Stimulated activated CD4-positive, alpha-beta T cell treated with anti-CD3 and anti-CD28 coated beads, TNF-alpha, amount 100 ng/mL, for 48 hours (primary cell): Measurements from ENCODE around the gene CACNB4.

Experiments used
- DNase-seq, 3 donors: peaks; one replicate each; pipeline ENCODE4 v3.0.0-alpha.2; 2020; ENCODE audit warnings: low read depth in 3 of 3

The CACNB4 gene

DNA sequence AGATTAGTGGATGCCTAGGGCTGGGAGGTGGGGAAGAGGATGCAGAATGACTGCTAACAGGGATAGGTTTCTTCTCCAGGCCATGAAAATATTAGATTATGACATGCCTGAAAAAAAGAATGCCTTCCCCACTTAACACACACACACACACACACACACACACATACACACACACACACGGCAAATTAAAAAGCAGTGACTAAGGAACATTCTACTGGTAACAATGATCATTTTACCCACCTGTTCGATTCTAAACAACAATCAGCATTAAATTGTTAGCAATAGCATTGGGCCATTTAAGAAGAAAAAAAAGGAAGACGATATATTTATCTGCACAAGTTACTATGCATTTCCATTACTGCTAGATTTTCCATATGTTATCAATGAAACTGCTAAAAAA lies 10.8 kb downstream of the CACNB4 start:
- DNase-seq = no peak

DNA sequence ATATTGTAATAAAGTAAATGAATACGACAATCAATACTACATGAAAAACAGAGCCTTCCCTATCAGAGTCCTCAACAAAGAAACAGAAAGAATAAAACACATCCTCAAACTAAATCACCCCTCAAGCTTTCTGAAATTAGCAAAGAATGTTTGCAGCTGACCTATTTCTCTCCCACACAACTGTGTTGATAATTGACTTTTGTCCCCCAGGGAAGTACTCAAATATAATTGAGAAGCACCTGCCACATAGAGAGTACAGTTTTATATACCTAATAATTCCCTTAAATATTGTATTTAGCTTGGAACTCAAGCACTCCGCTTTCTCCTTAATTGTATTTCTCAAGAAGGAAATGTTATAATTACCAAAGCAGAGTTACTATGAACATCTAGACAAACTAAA lies 12.6 kb downstream of the CACNB4 start:
- no peak for DNase-seq

DNA sequence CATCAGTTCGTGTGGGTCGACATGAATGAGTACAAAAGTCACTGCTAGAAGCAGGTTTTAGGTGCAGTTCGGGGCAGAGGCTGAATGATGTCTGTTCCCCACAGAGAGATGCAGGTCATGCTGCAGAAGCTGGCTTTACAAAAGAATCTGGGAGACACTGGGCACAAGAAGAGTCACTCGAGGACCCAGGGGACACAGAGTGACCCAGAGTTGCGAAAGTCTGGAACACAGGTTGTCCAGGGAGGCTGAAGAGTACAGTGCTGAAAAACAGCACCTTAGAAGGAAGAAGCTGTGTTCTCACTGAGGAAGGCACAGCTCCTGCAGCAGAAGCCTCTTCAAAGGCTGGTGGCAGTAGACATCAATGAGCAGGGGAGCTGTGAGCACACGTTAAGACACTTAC lies 14.8 kb downstream of the CACNB4 start:
- DNase-seq = no peak

DNA sequence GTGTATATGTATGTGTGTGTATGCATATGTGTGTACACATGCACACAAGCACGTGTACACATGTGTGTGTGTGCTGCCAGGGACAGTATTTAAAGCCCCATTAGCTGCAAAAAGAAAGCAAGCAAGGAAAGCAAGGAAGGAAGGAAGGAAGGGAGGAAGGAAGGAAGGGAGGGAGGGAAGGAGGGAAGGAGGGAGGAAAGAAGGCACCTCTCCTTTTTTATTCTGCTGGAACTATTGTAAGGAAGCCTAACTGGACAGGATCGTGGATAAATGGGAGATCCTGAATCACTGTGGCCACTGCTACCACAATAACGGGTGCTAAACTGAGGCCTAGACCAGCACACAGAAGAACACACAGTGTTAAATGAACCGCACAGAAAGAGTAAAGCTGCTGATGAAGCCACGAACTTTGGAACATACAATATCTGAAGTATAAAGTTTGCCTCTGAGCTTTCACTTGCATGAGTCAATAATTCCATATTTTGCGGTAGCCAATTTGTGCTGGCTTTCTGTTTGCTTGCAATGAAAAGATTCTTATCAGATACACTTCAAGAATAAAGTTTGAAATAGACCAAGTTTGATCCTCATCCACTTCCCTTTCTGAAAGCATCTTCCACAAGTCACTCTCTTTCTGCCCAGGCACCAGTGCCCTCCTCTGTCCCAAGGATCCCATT lies 15.5 kb downstream of the CACNB4 start:
- no peak for DNase-seq

DNA sequence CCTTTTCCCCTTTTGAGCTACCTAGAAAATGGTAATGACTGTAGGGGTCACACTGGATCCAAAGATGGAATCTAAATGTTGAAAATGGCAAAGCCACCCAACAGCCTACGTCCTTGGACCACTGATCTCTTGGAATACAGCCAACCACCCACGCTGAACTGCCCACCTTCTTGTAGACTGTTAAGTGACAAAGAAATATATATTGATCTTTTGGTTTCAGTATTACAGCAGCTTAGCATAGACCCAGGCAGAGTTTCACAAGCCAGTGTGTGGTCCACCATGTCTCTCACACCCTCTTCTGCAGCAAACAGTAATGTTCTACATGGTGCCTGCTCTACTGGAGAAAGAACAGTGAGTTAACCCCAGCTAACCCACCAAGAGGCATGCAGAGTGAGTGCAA lies 20.2 kb downstream of the CACNB4 start:
- DNase-seq = no peak

DNA sequence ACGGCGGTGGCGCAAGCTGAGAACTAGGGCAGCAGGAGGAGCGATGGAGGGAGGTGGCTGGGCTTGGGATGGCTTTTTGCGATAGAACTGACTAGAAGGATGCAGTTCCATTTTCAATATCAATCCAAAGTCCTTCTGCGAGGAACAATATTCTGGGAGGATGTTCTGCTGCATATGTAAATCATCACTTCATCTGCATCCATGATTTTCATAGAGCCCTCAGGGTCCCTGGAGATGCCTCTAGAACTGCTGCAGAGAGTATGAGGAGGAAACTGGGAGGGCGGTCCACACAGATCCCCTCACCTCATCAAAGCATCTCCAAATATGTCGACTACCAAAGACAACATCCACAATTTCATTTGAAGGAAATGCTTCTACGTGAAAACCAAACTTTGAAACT lies 20.8 kb downstream of the CACNB4 start:
- no peak for DNase-seq

DNA sequence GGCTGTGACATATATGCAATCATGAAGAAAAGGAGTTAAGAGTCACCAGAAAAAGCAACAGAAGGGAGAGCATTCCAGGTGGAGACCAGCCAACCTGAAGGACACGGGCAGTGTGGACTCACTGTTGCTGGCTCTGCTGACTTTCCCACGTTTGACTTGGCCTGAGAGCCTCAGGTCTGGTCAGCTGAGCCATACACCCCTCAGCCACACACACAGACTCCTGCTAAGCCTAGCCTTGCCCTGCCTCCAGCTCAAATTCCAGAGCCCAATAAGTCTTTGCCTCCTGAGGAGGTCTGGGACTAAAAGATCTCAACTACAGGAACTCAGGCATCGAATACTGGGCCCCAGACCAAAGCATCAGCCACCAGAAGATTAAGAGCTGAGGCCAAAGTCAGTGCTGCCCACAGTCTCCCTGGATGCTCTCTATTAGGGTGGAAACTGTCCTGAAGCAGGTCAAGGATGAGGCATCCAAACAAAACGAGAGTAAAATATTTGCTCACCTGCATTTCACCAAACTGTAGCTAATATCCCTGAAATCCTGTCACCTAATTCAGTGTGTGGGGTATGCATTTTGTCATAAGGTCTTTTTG lies 23.3 kb downstream of the CACNB4 start:
- no peak for DNase-seq

DNA sequence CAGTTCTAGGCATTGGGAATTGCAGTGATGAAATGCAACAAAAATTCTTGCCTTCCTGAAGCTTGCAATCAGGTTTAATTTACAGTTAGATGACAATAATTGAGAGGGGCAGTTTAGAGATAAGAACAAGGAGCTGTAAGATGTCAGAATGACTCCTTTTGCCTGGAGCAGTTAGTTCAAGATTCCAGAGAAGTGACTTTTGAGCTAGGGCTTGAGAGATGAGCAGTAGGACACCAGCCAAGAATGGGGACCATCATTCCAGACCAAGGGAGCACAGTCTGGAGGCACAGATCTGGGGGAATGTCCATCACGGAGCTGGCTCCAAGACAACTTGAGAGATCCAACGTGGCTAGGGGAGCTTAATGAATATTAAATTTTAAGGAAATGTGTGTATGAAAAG lies 26.8 kb downstream of the CACNB4 start:
- no peak for DNase-seq

DNA sequence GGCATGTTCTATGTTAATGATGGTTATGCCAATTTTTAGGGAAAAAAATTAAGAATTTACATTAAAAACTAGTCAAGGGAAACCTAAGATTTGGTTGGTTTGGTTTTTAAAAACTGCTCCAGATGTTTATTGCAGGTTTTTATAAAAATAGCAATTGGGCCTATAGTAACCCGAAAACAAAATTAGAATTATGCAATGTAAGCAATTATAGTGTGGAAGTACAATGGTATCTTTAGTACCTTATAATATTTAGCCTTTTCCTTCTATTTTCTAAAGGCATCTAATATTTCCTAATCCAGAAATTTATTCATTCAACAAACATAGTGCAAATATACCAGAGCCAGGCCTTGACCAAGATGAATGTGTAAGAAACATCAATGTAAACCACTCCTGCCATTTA lies 27.3 kb downstream of the CACNB4 start:
- DNase-seq = no peak

DNA sequence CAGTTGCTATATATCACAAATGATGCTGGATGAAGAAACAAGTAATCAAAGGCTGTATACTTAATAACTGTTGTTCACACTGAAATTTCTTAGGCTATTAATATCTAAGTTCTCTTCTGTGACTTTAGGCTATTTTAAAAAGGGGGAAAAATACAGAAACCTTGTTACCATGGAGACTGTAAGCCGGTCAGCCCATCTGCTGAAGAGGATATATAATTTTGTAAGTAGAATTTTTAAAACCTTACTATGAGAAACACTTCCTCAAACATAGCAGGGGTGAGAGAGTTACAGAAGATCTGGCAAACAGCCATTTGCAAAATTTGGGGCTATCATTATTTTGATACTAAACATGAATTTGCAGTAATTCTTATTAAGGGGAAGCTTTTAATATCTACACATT lies 27.8 kb downstream of the CACNB4 start:
- DNase-seq = no peak

DNA sequence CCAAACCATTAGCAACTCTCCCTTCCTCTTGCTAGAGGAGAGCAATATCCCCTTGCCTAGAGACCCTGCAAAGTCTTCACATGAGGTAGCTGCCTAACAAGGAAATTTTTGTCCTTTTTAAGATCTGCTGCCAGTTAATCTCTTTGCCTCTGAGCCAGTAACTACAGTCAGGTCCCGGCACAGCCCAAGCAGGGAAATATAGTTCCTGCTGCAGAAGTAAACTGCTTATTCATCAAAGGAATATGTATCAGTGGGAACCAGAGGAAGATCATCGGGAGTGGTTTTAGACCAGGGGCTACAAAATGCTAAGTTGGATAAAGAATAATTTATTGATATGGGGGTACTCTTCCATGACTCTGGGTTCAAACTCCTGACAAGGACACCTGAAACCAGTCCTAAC lies 30.6 kb downstream of the CACNB4 start:
- DNase-seq = no peak

DNA sequence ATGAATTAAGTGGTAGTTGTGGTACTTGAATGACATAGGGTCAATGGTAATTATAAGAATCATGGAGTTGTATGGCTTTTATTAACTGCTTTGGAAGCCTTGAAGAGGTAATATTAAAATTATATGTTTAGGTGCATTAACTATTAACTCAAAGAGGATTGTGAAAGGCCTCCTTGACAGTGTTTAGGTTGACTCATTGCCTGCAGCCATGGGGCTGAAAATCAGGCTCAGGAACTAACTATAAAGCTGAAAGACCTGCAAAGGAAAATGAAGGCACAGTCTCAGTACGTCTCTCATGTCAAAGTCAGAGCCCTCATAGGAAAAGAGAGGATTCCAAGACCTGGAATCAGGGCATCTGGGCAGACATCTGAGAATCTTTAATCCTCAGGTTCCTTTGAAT lies 31.0 kb downstream of the CACNB4 start:
- DNase-seq = no peak

DNA sequence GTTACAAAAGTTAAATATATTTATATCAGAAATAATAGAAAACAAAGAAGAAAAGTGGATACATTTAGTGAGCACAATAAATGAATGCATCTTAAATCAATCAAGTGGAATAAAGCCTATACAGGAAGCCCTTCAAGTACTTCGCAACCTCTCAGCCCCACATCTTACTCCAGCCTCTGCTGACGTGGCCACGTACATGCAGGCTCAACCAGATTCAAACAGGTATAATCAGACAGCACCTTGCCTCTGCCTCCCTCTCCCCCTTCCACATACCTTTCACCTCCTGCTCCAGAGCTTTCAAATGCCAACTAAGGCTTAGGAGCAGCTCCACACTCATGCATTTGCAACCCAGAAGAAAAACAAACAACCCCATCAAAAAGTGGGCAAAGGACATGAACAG lies 32.9 kb downstream of the CACNB4 start:
- DNase-seq = no peak

DNA sequence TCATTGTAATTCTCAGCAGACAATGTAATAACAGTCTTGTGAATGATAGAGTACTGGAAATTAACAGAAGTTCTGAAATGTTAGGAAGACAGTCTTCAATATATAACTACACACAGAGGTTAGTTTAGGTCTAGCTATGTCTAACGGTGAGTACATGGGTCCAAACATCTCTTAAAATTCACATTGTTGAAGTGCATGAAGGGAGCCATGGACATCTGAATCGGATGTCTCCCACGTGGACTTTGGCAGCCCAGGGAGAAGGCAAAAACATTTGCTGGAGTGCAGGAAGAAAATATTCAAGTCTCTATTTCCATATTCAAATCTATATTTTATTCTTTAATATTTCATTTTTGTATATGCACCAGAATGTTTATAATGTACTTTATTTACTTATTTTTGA lies 34.8 kb downstream of the CACNB4 start:
- no peak for DNase-seq

DNA sequence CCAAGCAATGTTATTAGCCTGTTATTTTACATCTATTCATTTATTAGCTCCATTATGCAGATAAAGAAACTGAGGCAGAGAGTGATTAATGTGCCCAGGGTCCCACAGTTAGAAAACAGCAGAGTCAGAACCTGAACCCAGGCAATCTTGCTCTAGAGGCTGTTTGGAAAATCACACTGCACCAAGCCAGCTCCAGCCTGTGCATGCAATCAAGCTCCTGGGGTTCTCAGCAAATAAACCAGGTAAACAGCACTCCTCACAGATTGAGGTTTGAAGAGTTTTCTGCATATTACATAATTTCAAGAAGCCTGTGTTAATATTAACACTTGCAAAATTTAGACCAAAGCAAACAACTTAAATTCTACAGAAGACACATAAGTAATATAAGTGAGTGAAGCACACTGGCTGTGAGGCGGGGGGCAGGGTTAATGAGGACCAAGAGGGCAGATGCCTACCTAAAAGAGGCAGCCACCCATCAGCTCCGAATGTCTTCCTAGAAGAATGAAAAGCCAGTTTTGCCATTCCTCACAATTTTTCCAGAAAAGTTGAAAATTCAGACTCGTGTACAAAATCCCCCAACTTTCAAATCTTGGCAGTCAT lies 35.4 kb downstream of the CACNB4 start:
- DNase-seq = no peak

DNA sequence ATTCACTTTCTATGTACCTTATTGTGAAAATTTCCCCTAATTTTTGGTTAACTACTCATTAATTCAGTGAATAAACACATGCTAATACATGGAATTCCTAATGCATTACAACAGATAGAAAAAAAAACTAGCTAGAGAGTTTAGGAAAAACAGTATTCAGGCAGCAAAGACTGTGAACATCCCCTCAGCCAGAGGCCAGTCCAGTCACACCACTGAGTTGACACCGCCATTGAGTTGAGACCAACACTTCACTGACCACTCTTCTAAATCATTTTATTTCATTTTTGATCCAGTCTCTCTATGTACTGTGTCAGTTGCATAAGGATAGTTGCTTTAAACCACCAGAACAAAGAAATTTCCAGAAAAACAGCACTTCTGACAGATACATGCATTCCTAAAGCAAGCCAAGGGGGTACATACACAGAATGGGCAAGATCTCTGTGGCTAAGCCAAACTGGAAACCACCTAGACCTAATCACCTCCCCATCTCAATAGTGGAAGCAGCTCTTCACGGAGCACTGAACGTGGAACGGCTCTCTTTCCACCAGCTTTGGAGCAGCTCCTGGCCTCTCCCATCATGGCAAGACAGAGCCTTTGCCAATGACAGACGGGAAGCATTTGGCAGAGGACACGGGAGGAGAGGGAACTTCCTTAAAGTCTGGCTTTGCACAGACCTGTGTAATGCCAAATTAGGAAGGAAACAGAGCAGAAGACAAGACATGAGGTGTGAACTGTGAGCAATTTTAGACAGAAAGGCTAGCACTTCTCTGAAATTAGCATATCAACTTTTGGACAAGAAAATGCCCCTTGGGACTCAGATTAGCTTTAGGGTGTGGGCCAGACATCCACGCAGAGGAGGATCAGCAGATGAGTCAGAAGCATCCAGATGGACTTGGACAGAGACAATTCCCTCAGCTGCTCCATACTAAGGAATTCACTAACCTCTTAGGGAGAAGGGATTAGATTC lies 36.4 kb downstream of the CACNB4 start:
- DNase-seq = no peak

DNA sequence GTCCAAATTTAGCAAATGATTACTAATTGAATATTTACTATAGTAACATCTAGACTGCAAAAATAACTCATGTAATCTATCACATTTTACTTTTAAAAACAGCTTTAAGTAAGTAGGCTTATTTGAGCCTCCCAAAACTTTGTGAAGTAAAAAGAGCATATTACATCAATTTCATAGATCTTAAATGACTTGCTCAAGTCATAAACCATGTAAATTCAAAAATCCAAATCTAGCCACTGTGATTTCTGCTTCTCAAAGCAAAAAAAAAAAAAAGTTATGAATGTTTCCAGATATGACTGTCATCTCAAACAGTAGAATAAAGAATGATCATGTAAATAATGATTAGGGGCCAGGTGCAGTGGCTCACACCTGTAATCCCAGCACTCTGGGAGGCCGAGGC lies 37.5 kb downstream of the CACNB4 start:
- no peak for DNase-seq

DNA sequence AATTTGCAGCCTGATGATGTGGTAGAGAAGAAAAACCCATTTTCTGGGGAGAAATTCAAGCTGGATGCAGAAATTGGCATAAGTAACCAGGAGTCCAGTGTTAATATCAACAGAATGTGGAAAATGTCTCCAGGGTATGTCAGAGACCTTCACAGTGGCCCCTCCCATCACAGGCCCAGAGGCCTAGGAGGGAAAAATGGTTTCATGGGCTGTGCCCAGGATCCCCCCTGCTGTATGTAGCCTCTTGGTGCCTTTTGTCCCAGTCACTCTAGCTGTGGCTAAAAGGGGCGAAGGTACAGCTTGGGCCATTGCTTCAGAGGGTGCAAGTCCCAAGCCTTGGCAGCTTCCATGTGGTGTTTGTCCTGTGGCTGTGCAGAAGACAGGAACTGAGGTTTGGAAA lies 40.2 kb downstream of the CACNB4 start:
- no peak for DNase-seq

DNA sequence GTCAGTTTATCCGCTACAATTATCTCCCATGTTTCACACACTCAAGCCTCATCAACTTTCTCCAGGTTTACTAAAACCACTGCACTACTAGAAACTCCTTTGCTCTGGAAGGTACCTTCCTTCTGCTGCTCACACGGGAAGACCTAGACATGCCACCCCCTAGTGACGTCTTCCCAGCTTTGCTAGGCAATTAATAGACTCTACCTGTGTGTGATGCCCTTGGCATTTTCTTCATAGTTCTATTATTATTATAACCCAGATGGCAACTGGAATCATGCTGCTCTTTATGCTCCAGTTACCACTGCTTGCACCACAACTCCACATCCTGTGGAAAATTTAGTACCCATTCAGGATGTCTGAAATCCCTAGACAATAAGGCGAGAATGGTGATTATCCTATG lies 42.4 kb downstream of the CACNB4 start:
- no peak for DNase-seq

DNA sequence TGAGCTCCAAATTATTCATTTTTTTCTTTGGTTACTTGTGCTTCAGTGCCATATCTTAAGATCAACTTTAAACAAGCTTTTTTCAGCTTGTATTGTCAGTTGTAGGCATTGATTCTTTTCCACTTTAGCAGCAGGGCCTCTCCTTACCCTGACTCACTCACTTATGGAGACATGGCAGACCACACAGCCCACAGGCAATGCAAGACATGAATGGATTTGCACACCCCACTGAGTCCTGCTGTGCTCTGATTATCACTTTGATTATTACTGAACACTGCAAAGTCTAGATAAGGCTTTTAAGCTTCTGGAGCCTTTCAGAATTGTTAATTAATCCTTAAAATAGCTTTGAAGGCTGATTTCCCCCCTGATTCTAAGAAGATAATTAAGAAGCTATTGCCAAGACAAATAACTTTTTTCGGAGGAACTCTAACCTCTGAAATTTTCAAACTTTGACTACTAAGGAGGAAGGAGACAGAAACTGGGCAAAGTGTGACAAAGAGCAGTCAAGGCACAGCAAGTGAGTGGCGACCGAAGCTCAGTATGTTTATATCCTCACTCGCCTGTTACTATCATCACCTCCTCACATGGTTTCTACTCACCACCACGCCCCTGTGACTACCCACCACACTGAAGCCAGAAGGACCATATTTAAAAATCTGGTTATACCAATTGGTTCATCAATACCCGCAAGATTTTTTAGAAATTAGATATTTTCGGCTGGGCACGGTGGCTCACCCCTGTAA lies 43.3 kb downstream of the CACNB4 start:
- no peak for DNase-seq

DNA sequence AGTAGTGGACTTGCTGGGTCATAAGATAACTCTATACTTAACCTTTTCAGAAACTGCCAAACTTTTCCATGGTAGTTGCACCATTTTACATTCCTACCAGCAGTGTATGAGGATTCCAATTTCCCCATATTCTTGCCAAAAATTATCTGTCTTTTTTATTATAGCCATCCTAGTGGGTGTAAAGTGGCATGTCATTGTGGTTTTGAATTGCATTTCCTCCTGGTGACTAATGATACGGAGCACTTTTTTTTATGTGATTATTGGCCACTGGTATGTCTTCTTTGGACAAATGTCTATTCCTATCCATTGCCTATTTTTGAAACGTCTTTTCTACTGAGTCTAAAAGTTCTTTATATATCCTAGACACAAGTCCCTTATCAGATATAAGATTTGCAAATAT lies 44.3 kb downstream of the CACNB4 start:
- DNase-seq = no peak

DNA sequence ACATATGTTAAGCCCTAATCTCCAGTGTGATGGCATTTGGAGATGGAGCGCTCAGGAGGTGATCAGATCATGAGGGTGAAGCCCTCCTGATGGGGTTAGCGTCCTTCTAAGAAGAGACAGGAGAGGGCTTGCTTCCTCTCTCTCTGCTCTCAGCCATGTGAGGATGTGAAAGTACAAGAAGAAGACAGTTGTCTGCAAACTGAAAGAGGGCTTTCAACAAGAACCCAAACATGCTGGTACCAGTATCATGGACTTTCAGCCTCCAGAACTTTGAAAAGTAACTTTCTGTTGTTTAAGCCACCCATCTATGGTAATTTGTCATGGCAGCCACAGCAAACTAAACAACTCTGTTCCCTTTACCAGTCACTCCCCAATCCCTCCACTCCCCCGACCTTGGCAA lies 47.4 kb downstream of the CACNB4 start:
- DNase-seq = no peak
